GM13976 (cell line): Measurements from ENCODE around the gene BCORL1.

Experiments used
- DNase-seq: peaks from one replicate; pipeline ENCODE4 v3.0.0; 2012; ENCODE audit warnings: low spot score
- in situ Hi-C: fragments of 300-500 bp; cut with MboI; formaldehyde crosslinking; loops from one replicate; pipeline ENCODE4 v1.12.0; 2022; ENCODE audit warnings: low sequenced_read_pairs, mixed read lengths, inconsistent platforms; ENCODE audit not compliant: unreplicated experiment
- TF ChIP-seq, protein P1 (sequence below): IDR thresholded peaks from 2 replicates; pipeline ENCODE4 v1.5.1; 2012; ENCODE audit warnings: borderline replicate concordance, mild to moderate bottlenecking; ENCODE audit not compliant: insufficient read depth; ENCODE audit errors: extremely low read depth, missing control alignments, control extremely low read depth

The BCORL1 gene

DNA sequence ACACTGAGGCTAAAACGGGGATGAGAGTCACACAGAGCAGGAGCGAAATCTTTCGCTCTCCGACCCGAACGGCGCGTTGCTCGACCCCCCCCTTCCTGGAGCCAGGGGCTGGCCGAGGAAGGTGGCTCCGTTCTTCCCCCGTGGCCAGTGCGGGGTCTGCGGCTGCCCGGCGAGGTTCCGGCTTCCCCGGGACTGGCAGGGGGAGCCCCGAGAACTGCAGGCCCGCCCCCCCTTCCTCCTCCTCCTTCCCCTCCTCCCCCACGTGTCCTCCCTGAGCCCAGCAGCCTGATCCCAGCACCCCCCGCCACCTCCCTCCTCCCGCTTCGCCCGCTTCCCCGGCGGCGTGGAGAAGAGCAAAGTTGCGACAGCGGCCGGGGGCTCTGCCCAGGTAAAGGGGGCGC lies 2.4 kb upstream of the BCORL1 start:
- in situ Hi-C loops = no loop called here
- DNase-seq = peak; percentile 62
- TF ChIP-seq, protein P1, sequence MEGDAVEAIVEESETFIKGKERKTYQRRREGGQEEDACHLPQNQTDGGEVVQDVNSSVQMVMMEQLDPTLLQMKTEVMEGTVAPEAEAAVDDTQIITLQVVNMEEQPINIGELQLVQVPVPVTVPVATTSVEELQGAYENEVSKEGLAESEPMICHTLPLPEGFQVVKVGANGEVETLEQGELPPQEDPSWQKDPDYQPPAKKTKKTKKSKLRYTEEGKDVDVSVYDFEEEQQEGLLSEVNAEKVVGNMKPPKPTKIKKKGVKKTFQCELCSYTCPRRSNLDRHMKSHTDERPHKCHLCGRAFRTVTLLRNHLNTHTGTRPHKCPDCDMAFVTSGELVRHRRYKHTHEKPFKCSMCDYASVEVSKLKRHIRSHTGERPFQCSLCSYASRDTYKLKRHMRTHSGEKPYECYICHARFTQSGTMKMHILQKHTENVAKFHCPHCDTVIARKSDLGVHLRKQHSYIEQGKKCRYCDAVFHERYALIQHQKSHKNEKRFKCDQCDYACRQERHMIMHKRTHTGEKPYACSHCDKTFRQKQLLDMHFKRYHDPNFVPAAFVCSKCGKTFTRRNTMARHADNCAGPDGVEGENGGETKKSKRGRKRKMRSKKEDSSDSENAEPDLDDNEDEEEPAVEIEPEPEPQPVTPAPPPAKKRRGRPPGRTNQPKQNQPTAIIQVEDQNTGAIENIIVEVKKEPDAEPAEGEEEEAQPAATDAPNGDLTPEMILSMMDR = no peak

DNA sequence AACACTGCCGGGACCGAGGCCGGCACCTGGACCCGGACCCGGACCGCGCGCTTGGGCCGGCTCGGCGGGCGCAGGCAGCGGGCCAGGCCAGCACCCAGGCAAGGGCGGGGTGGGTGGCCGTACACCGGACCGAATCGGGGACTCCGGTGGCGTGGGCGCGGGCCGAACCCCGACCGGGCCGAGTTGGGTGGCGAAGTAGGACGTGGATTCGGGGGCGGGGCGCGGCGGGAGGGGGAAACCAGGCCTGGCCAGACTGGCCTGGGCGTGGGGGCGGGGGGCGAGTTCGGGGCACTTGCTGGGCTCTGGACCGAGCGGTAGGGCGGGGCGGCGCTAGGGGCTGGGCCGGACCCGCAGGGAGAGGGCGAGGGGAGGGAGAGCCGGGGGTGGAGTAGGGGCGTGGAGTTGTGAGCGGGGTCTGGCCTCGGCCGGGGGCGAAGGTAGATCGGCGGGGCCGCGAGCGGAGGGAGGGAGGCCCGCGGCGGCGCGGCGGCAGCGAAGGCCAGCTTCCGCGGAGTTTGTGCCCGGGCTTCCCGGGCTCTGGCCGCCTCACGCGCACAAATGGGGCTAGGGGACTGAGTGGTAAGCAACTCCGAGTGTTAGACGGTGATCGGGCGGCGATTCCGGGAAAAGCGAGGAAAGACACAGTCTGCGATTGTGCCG lies 1.8 kb upstream of the BCORL1 start:
- peak; percentile 50 for DNase-seq
- in situ Hi-C loops = no loop called here
- TF ChIP-seq, protein P1 = no peak

DNA sequence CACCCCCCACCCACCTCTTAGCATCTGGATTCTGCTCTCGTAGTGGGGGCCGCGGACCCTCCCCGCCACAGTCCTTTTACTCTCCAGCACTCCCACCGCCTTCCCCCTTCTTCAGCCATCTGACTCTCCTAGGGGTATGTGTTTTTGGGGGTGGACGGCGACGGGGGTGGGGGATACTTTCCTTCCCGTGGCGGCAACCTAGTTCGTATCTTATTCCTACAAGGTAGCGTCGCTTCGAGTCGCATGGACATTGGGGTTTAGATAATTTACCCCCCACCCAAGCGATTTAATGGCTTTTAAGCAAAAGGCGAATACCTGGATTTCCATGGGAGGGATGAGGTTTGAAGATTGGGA lies 1.3 kb upstream of the BCORL1 start:
- TF ChIP-seq, protein P1 = no peak
- no peak for DNase-seq
- in situ Hi-C loops = no loop called here

DNA sequence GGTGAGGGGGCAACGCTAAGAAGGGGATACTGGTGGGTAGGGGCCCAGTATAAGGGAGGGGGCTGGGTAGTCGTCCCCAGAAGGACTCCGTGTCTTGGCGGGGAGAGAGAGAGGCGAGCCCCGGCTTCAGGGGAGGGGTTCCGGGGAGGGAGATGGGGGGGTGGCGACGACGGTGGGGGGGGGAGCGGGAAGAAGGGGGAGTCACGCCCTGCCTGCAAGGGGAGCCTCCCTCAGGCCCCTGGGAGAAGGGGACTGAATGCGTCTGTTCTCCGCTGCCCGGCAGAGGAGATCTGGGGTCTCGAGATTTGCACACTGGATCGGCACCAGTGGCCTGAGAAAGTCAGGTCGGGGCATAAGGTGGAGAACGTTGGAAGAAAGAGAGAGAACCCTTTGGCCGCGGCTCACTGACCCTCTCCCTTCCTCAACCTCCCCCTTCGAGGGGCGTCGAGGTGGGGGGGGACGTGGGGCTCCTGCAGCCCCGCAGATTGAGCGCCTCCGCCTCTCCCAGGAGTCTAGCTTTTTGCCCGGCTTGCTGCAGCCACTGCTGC lies 609 bp upstream of the BCORL1 start:
- in situ Hi-C loops = no loop called here
- TF ChIP-seq, protein P1 = no peak
- DNase-seq = no peak

DNA sequence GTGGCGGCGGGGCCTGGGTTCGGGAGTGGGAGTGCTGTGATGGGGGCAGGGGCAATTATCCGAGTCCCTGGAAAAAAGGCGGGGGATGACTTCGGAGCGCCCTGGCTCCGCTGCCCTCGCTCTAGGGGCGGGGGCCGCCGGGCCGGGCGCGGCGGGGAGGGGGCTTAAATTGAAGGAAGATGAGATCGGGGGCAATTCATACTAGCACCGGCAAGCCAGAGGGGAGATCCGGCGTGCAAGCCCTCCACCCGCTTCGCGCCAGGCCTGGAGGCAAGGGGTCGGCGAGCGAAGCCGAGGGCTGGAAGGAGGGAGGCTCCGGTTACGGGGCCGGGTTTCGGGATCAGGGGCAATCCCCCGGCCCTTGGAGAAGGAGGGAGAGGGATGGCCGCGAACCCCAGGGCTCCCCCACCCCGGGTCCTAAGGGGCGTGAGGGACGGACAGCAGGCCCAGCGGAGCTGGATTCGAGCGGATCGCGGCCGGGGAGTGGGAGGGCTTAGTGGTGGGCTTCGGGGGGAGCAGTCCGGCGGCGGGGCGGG lies 1.2 kb downstream of the BCORL1 start:
- in situ Hi-C loops = no loop called here
- DNase-seq = no peak
- TF ChIP-seq, protein P1 = no peak

DNA sequence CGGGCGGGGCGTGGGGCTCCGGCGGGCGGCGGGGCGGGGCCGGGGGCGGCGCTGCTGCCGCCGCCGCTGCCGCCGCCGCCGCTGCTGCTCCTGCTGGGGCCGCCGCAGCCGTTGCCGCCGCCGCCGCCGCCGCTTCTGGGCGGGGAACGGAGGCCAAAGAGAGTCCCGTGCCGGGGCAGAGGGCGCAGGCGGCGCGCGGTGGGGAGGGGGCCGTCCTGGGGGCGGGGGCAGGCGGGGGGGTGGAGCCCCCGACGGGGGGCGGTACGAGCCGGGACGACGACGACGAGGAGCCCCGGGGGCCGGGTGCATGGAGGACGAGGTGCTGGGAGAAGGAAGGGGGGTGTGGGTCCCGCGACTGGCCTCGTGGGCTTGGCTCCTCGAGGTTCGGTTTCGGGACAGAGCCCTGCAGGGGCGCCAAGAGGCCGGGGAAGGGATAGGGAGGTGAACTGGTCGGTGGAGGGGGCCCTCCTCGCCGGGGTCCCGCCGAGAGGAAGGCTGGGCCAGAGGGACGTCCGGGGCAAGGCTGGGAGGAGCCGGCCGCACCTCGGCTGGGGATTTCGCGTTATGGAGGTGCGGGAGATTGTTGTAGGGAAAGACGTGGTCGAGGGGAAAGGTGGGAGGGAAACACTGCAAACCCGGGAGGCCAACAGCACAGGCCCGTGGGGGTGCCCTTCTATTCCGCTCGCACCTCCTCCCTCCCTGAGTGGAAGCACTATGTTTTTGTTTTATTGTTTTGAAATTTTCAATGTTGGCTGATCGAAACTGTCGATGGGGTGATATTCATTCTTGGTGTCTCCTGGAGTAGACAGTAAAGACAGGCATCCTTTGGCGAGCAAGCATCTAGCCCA lies 1.9 kb downstream of the BCORL1 start:
- in situ Hi-C loops = no loop called here
- DNase-seq = peak; percentile 69
- TF ChIP-seq, protein P1 = no peak
